Activated CD4-positive, alpha-beta memory T cell treated with anti-CD3 and anti-CD28 coated beads for 36 hours (primary cell): ENCODE results near the gene MFSD11. TPM values are rescaled to one million over a fixed set of nuclear protein-coding genes. Genes with fewer than 3 reads are reported as not detected.
"Not testable (repeated sequence)": the region's sequence is repeated elsewhere in the genome, so short reads cannot be mapped to it uniquely, and the experiment has no call there.

Experiments used
- CTCF ChIA-PET: fragments of 350-600 bp; sonication (Branson Sonifier 250); formaldehyde crosslinking; loops from one replicate; lab custom pipeline; 2021; ENCODE audit warnings: antibody characterized with exemption, inconsistent platforms; lab: Charles Lee
- POLR2A ChIA-PET: fragments of 350-600 bp; sonication (Branson Sonifier 250); formaldehyde crosslinking; loops from one replicate; lab custom pipeline; 2021; ENCODE audit warnings: antibody characterized with exemption; lab: Charles Lee
- DNase-seq: peaks from one replicate; pipeline ENCODE4 v3.0.0-alpha.2; 2020
- H3K27ac Mint-ChIP-seq: one replicate; pipeline ENCODE4 v1.8.0; 2021; ENCODE audit warnings: mixed read lengths
- H3K27me3 Mint-ChIP-seq: one replicate; pipeline ENCODE4 v1.8.0; 2021; ENCODE audit warnings: mixed read lengths
- H3K36me3 Mint-ChIP-seq: one replicate; pipeline ENCODE4 v1.8.0; 2021; ENCODE audit warnings: mixed read lengths
- H3K4me1 Mint-ChIP-seq: one replicate; pipeline ENCODE4 v1.8.0; 2021; ENCODE audit warnings: low read depth, mixed read lengths
- H3K4me3 Mint-ChIP-seq: one replicate; pipeline ENCODE4 v1.8.0; 2021; ENCODE audit warnings: mild to moderate bottlenecking, mixed read lengths
- H3K9me3 Mint-ChIP-seq: one replicate; pipeline ENCODE4 v1.8.0; 2021; ENCODE audit warnings: mixed read lengths
- intact Hi-C: fragments of 100-400 bp; cut with micrococcal nuclease; formaldehyde crosslinking; loops from one replicate; pipeline ENCODE4 v1.15.1; 2023
- total RNA-seq, 2 experiments: library from RNA; stranded (reverse); gene quantifications; one replicate each; pipeline ENCODE4 v1.2.3, GENCODE V29; 2021

The MFSD11 gene
- total RNA-seq, 2 experiments from 2014 or later: 17.5 to 18.3 TPM

GRCh38 chr17:76796081-76796480, 58.2 kb downstream of the MFSD11 start:
- intact Hi-C loops: no loop called here
- Mint-ChIP-seq H3K27me3 (no peaks in the 10 kb centered on the region), H3K27ac (no peak overlapping the region), H3K4me3 (no peak overlapping the region), H3K36me3 (no peaks in the 10 kb centered on the region), H3K4me1 (peaks cover 9% of the 10 kb centered on the region), H3K9me3 (no peaks in the 10 kb centered on the region)
- no peak for DNase-seq
- POLR2A ChIA-PET: no interaction called here
- CTCF ChIA-PET: no interaction called here

DNA sequence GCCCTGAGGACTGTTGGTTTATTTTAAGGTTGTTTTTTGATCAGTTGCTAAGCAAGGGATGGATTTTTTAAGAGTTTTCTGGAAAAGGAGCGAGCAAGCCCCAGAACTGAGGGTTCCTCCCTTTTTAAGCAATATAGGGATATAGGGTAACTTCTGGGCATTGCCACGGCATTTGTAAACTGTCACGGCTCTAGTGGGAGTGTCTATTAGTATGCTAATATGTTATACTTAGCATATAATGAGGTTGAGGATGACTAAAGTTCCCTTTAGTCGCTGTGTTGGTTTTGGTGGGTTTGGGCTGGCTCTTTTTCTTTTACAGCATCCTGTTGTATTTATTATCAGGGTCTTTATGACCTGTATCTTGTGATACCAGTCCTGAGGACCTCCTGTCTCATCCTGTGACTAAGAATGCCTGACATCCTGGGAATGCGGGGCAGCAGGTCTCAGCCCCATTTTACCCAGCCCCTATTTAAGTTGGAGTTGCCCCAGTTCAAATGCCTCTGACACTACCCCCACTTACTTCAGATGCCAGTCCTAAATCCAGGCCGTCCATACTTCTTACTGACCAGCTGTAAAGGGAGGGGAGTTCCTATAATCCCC, 59.4 kb downstream of the MFSD11 start:
- Mint-ChIP-seq H3K9me3 (no peaks in the 10 kb centered on the region), H3K36me3 (no peaks in the 10 kb centered on the region), H3K4me1 (no peaks in the 10 kb centered on the region), H3K27ac (no peak overlapping the region), H3K4me3 (no peak overlapping the region), H3K27me3 (no peaks in the 10 kb centered on the region)
- ChIA-PET CTCF (no interaction called here), POLR2A (interaction anchor here (0.7 kb wide), 2 partner anchors 82 to 343 kb away, joined by 3 to 4 read pairs; partner anchors contain the start of gene SEC14L1)
- no peak for DNase-seq
- intact Hi-C loops: no loop called here

GRCh38 chr17:76801706-76802105, 63.8 kb downstream of the MFSD11 start:
- DNase-seq: no peak
- intact Hi-C loops: no loop called here
- no peaks in the 10 kb centered on the region for H3K36me3 Mint-ChIP-seq
- POLR2A ChIA-PET: no interaction called here
- no peak overlapping the region for H3K27ac Mint-ChIP-seq
- no peak overlapping the region for H3K4me3 Mint-ChIP-seq
- CTCF ChIA-PET: no interaction called here
- no peaks in the 10 kb centered on the region for H3K4me1 Mint-ChIP-seq
- H3K9me3 Mint-ChIP-seq: no peaks in the 10 kb centered on the region
- no peaks in the 10 kb centered on the region for H3K27me3 Mint-ChIP-seq

DNA sequence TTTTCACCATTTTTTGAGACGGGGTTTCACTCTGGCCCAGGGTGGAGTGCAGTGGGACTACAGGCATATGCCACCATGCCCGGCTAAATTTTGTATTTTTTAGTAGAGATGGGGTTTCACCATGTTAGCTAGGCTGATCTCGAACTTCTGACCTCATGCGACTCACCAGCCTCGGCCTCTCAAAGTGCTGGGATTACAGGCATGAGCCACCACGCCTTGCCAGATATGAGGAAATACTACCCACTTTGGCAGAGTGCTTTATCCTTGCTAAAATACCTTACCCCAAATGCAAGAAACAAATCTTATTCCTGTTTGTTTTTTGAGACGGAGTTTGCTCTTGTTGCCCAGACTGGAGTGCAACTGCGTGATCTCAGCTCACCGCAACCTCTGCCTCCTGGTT, 67.4 kb downstream of the MFSD11 start:
- POLR2A ChIA-PET: no interaction called here
- Mint-ChIP-seq H3K4me3 (no peak overlapping the region), H3K27me3 (no peaks in the 10 kb centered on the region), H3K36me3 (no peaks in the 10 kb centered on the region), H3K4me1 (no peaks in the 10 kb centered on the region), H3K27ac (no peak overlapping the region), H3K9me3 (no peaks in the 10 kb centered on the region)
- no peak for DNase-seq
- CTCF ChIA-PET: no interaction called here
- intact Hi-C loops: no loop called here

GRCh38 chr17:76806151-76806550, 68.2 kb downstream of the MFSD11 start:
- CTCF ChIA-PET: interaction anchor here (1.5 kb wide), 1 partner anchor 11 kb away, joined by 3 read pairs; no protein-coding TSS in a partner anchor
- H3K9me3 Mint-ChIP-seq, H3K27ac Mint-ChIP-seq, H3K4me3 Mint-ChIP-seq, H3K4me1 Mint-ChIP-seq, H3K27me3 Mint-ChIP-seq, DNase-seq, H3K36me3 Mint-ChIP-seq, intact Hi-C loops, POLR2A ChIA-PET: not testable (repeated sequence)

DNA sequence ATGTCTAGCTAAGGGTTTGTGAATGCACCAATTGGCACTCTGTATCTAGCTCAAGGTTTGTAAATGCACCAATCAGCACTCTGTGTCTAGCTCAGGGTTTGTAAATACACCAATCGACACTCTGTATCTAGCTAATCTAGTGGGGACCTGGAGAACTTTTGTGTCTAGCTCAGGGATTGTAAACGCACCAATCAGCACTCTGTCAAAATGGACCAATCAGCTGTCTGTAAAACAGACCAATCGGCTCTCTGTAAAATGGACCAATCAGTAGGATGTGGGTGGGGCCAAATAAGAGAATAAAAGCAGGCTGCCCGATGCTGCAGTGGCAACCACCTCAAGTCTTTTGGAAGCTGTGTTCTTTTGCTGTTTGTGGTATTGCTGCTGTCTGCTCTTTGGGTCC, 68.8 kb downstream of the MFSD11 start:
- H3K9me3 Mint-ChIP-seq, H3K27me3 Mint-ChIP-seq, H3K4me3 Mint-ChIP-seq, H3K27ac Mint-ChIP-seq, intact Hi-C loops, POLR2A ChIA-PET, H3K4me1 Mint-ChIP-seq, H3K36me3 Mint-ChIP-seq: not testable (repeated sequence)
- DNase-seq: peak; percentile 8
- CTCF ChIA-PET: interaction anchor here (1.5 kb wide), 1 partner anchor 10 kb away, joined by 3 read pairs; no protein-coding TSS in a partner anchor

GRCh38 chr17:76808326-76808725, 70.4 kb downstream of the MFSD11 start:
- Mint-ChIP-seq H3K36me3 (no peaks in the 10 kb centered on the region), H3K4me1 (no peaks in the 10 kb centered on the region), H3K27ac (no peak overlapping the region), H3K9me3 (no peaks in the 10 kb centered on the region), H3K4me3 (no peak overlapping the region), H3K27me3 (no peaks in the 10 kb centered on the region)
- intact Hi-C loops: no loop called here
- ChIA-PET POLR2A (no interaction called here), CTCF (no interaction called here)
- no peak for DNase-seq

GRCh38 chr17:76810956-76811355, 73.0 kb downstream of the MFSD11 start:
- Mint-ChIP-seq H3K4me3 (no peak overlapping the region), H3K4me1 (no peaks in the 10 kb centered on the region), H3K27ac (no peak overlapping the region), H3K36me3 (no peaks in the 10 kb centered on the region), H3K9me3 (no peaks in the 10 kb centered on the region), H3K27me3 (no peaks in the 10 kb centered on the region)
- no peak for DNase-seq
- ChIA-PET POLR2A (no interaction called here), CTCF (no interaction called here)
- intact Hi-C loops: no loop called here

DNA sequence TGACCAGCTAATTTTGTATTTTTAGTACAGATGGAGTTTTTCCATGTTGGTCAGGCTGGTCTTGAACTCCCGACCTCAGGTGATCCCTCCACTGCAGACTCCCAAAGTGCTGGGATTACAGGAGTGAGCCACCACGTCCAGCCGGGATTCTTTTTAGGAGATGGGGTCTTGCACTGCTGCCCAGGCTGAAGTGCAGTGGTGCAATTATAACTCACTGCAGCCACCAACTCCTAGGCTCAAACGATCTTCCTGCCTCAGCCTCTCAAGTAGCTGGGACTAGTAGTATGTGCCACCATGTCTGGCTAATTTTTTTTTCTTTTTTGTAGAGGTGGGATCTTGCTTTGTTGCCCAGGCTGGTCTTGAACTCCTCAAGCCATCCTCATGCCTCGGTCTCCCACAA, 73.9 kb downstream of the MFSD11 start:
- Mint-ChIP-seq H3K27me3 (no peaks in the 10 kb centered on the region), H3K4me3 (no peak overlapping the region), H3K27ac (no peak overlapping the region), H3K36me3 (no peaks in the 10 kb centered on the region), H3K4me1 (peaks cover 6% of the 10 kb centered on the region), H3K9me3 (no peaks in the 10 kb centered on the region)
- intact Hi-C loops: no loop called here
- ChIA-PET CTCF (no interaction called here), POLR2A (interaction anchor here (1.0 kb wide), 1 partner anchor 8 kb away, joined by 3 read pairs; no protein-coding TSS in a partner anchor)
- no peak for DNase-seq

GRCh38 chr17:76812263-76812662, 74.3 kb downstream of the MFSD11 start:
- intact Hi-C loops: no loop called here
- Mint-ChIP-seq H3K36me3 (no peaks in the 10 kb centered on the region), H3K4me1 (peaks cover 7% of the 10 kb centered on the region), H3K27me3 (no peaks in the 10 kb centered on the region), H3K9me3 (no peaks in the 10 kb centered on the region), H3K4me3 (no peak overlapping the region), H3K27ac (no peak overlapping the region)
- ChIA-PET POLR2A (interaction anchor here (1.0 kb wide), 1 partner anchor 9 kb away, joined by 3 read pairs; no protein-coding TSS in a partner anchor), CTCF (no interaction called here)
- DNase-seq: no peak

DNA sequence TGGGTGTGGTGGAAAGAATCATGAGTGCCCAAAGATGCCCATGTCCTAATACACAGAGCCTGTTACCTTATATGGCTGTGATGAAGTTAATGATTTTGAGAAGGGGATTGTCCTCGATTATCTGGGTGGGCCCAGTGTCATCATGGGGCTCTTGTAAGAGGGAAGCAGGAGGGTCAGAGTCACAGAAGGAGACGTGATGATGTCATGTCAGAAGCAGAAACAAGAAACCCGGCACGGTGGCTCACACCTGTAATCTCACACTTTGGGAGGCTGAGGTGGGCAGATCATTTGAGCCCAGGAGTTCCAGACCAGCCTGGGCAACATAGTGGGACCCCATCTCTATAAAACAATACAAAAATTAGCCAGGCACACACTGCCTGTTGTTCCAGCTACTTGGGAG, 75.0 kb downstream of the MFSD11 start:
- Mint-ChIP-seq H3K27me3 (no peaks in the 10 kb centered on the region), H3K4me1 (peaks cover 7% of the 10 kb centered on the region), H3K9me3 (no peaks in the 10 kb centered on the region), H3K36me3 (no peaks in the 10 kb centered on the region), H3K4me3 (no peak overlapping the region), H3K27ac (no peak overlapping the region)
- intact Hi-C loops: no loop called here
- ChIA-PET POLR2A (no interaction called here), CTCF (no interaction called here)
- DNase-seq: no peak

DNA sequence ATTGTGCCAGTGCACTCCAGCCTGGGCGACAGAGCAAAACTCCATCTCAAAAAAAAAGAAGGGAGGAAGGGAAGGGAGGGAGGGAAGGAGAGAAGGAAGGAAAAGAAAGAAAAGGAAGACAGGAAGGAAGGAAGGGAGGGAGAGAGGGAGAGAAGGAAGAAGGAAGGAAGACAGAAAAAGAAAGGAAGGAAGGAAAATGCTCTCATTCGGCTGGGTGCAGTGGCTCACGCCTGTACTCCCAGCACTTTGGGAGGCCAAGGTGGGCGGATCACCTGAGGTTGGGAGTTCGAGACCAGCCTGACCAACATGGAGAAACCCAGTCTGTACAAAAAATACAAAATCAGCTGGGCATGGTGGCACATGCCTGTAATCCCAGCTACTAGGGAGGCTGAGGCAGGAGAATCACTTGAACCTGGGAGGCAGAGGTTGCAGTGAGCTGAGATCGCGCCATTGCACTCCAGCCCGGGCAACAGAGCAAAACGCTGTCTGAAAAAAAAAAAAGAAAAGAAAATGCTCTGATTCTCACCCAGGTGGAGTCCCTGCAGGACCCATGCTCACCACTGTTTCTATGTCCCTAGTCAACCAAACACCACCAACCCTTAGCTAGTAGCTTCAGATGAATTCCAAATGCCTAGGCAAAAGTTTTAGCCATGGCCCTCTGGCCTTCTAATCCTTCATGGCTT, 78.1 kb downstream of the MFSD11 start:
- intact Hi-C loops: loop anchor here (5.0 kb wide), 1 partner anchor 251 kb away; no protein-coding TSS in a partner anchor
- H3K4me1 Mint-ChIP-seq, H3K27ac Mint-ChIP-seq, H3K9me3 Mint-ChIP-seq, POLR2A ChIA-PET, H3K36me3 Mint-ChIP-seq, DNase-seq, H3K4me3 Mint-ChIP-seq, H3K27me3 Mint-ChIP-seq: not testable (repeated sequence)
- CTCF ChIA-PET: interaction anchor here (0.7 to 2.0 kb wide), 2 partner anchors 240 to 252 kb away, joined by 3 to 7 read pairs; no protein-coding TSS in a partner anchor
